Panc1 (cell line): Measurements from ENCODE around the gene A2M. TPM values are rescaled to one million over a fixed set of nuclear protein-coding genes. Genes with fewer than 3 reads are reported as not detected.
A peak's percentile ranks its signal among the peaks of the same experiment; 100 is the strongest.

ENCODE experiments used
- ATAC-seq: fragments of 200-7000 bp; cut with Tn5 transposase; 2 replicates; pipeline ENCODE4 v1.9.1; 2020; ENCODE audit warnings: mild to moderate bottlenecking, moderate library complexity
- BruUV-seq: library from RNA; stranded (reverse); fragments of 400-500 nt; replicated peaks from 2 replicates; lab custom pipeline; 2021; lab: Mats Ljungman, UMichigan
- CTCF ChIA-PET: fragments of 300-600 bp; sonication (Branson Sonifier 250); formaldehyde crosslinking; loops from one replicate; lab custom pipeline; 2022; ENCODE audit warnings: antibody characterized with exemption; lab: Charles Lee
- POLR2A ChIA-PET: fragments of 300-600 bp; sonication (Branson Sonifier 250); formaldehyde crosslinking; loops from one replicate; lab custom pipeline; 2022; ENCODE audit warnings: antibody characterized with exemption; lab: Charles Lee
- DNase-seq: peaks from one replicate; pipeline ENCODE4 v3.0.0-alpha.2; 2010; ENCODE audit warnings: low read depth, low spot score
- H3K27ac ChIP-seq: 2 replicates; pipeline ENCODE4 v1.5.1; 2011; ENCODE audit warnings: mild to moderate bottlenecking, low read length, inconsistent platforms
- H3K27me3 ChIP-seq: fragments of 200-500 bp; sonication (Bioruptor generic); 2 replicates; pipeline ENCODE4 v1.6.0; 2014; ENCODE audit warnings: low read length, inconsistent platforms; ENCODE audit not compliant: control insufficient read depth, insufficient read depth
- H3K36me3 ChIP-seq: fragments of 200-500 bp; sonication (Bioruptor generic); 2 replicates; pipeline ENCODE4 v1.5.1; 2014; ENCODE audit warnings: inconsistent platforms, mild to moderate bottlenecking, low read length, moderate library complexity; ENCODE audit not compliant: control insufficient read depth, insufficient read depth
- H3K4me1 ChIP-seq: 2 replicates; pipeline ENCODE4 v1.5.1; 2011; ENCODE audit warnings: inconsistent platforms, mild to moderate bottlenecking, low read length, moderate library complexity; ENCODE audit not compliant: control insufficient read depth, insufficient read depth
- H3K4me3 ChIP-seq, 2 experiments: 2 replicates each; pipeline ENCODE4 v1.5.1; 2011 to 2012; ENCODE audit warnings: low read depth in 2 of 2, low read length in 2 of 2, mild to moderate bottlenecking in 2 of 2, inconsistent platforms in 1 of 2, moderate library complexity in 1 of 2
- H3K9me3 ChIP-seq: fragments of 200-500 bp; sonication (Bioruptor generic); 2 replicates; pipeline ENCODE4 v1.5.1; 2014; ENCODE audit warnings: low read depth, mild to moderate bottlenecking, inconsistent platforms, low read length, moderate library complexity; ENCODE audit not compliant: control insufficient read depth, insufficient read depth
- CTCF ChIP-seq: fragments of 450-650 bp; IDR thresholded peaks from 2 replicates; pipeline ENCODE4 v1.5.1; 2017; ENCODE audit warnings: mild to moderate bottlenecking
- POLR2AphosphoS5 ChIP-seq: IDR thresholded peaks from 2 replicates; pipeline ENCODE4 v1.6.1; 2012; ENCODE audit warnings: mild to moderate bottlenecking, low read depth, low read length, moderate library complexity
- REST ChIP-seq, 2 experiments: IDR thresholded peaks; 2 replicates each; pipeline ENCODE4 v1.6.1; 2011 to 2012; ENCODE audit warnings: low read depth in 2 of 2, control low read depth in 1 of 2, low read length in 1 of 2, mild to moderate bottlenecking in 1 of 2, moderate library complexity in 1 of 2; ENCODE audit not compliant: insufficient read depth in 1 of 2
- SIN3A ChIP-seq: IDR thresholded peaks from 2 replicates; pipeline ENCODE4 v1.6.1; 2012; ENCODE audit warnings: low read depth, mild to moderate bottlenecking, low read length, moderate library complexity, borderline replicate concordance; ENCODE audit not compliant: insufficient read depth
- TCF7L2 ChIP-seq: IDR thresholded peaks from 2 replicates; pipeline ENCODE4 v1.6.1; 2011; ENCODE audit warnings: mild to moderate bottlenecking, low read depth, low read length, inconsistent platforms
- in situ Hi-C: cut with HindIII; loops from 2 replicates; pipeline ENCODE4 v1.10.0; 2016; ENCODE audit warnings: low sequenced_read_pairs, low pct_unique_long_range_greater_than_20kb
- intact Hi-C: fragments of 100-400 bp; cut with micrococcal nuclease; formaldehyde crosslinking; loops from one replicate; pipeline ENCODE4 v1.10.0; 2022; ENCODE audit not compliant: unreplicated experiment
- total RNA-seq: library from RNA; stranded (reverse); gene quantifications from one replicate; pipeline ENCODE4 v1.2.1, GENCODE V29; 2021; ENCODE audit not compliant: unreplicated experiment

A2M gene
- total RNA-seq, 1 experiment from 2014 or later, result 2.1 TPM

GRCh38 chr12:9156119-9156518, 40.4 kb upstream of the A2M start:
- no TSS peak for BruUV-seq
- no peaks in the 10 kb centered on the region for H3K27me3 ChIP-seq
- in situ Hi-C loops, result no loop called here

GRCh38 chr12:9149372-9149771, 33.7 kb upstream of the A2M start:
- no peak for TF ChIP-seq TCF7L2
- TF ChIP-seq CTCF, result peak; percentile 12; the same call in 1 of the 2 replicates
- no peaks in the 10 kb centered on the region for H3K36me3 ChIP-seq
- ATAC-seq (no peak), DNase-seq (no peak)
- H3K4me1 ChIP-seq, result no peaks in the 10 kb centered on the region
- no peak overlapping the region for H3K4me3 ChIP-seq
- H3K27me3 ChIP-seq, result no peaks in the 10 kb centered on the region
- no TSS peak for BruUV-seq
- intact Hi-C loops, result no loop called here
- in situ Hi-C loops, result no loop called here
- H3K27ac ChIP-seq, result no peak overlapping the region
- CTCF ChIA-PET, result no interaction called here
- POLR2A ChIA-PET, result no interaction called here
- no peaks in the 10 kb centered on the region for H3K9me3 ChIP-seq

More at GRCh38 chr12:9156119-9156518, 40.4 kb upstream of the A2M start:
- Histone ChIP-seq H3K36me3 (no peaks in the 10 kb centered on the region), H3K27ac (no peak overlapping the region), H3K4me3 (no peak overlapping the region), H3K4me1 (no peaks in the 10 kb centered on the region), H3K9me3 (no peaks in the 10 kb centered on the region)
- ChIA-PET POLR2A (no interaction called here), CTCF (no interaction called here)
- ATAC-seq, result no peak
- no peak for TF ChIP-seq CTCF
- no peak for TF ChIP-seq REST (IDR thresholded peaks at IDR 0.05; ENCODE audit: insufficient read depth in 1 of 2, low read depth in 2 of 2, low read length in 1 of 2)
- TF ChIP-seq TCF7L2, result no peak
- no peak for TF ChIP-seq SIN3A
- TF ChIP-seq POLR2AphosphoS5, result no peak
- no peak for DNase-seq
- intact Hi-C loops, result no loop called here
